ENCODE measurements around the gene STX2. TPM values are rescaled to one million over a fixed set of nuclear protein-coding genes. Genes with fewer than 3 reads are reported as not detected.

Gene STX2
- total RNA-seq, 4 donors from 2014 or later: 46.6 to 80.8 (median 49.1) TPM

DNA sequence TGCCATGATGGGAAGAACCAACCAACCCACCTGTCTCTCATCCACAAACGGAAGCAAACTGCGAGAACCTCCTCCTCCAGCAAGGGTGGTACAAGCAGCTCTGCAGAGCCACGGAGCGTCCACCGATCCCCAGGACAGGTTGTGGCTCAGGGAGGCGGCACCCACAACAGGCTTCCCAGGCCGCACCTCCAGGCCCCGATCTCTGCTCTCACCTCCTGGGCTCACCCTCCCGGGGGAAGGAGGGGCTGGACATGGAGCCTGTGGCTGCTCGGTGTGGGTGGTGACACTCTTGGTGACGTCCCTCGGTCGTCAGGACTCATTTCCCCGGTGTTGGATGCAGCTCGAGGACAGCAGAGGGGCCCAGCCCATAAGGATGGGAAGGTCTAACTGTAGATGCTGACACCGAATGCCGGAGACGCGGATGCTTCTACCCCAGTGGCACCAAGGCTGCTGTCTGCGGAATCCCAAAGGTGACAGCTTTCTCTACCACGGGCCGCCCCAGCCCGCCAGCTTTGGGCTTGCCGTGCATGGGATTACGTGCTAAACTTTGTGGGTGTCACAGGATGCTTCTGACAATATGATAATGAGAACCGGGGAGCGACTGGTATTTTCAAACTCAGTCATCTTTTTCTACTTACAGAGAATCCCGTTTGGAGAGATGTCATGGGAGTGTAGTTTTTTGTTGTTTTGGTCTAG is 58.0 kb downstream of the STX2 start:
- H3K36me3 ChIP-seq: peaks cover 6 to 53% (median 22%) of the 10 kb centered on the region in 4 donors
- no peaks in the 10 kb centered on the region for H3K27me3 ChIP-seq
- WGBS: 86% methylated on average over 28 of the region's 28 CpGs
- H3K9me3 ChIP-seq: peaks cover 0 to 14% (median 8%) of the 10 kb centered on the region in 4 donors
- no peak overlapping the region for H3K4me3 ChIP-seq
- H3K27ac ChIP-seq (replicated peaks in 1 of 4): no peak overlapping the region
- no peak for DNase-seq (ENCODE audit: extremely low spot score)
- TF ChIP-seq, protein P1, sequence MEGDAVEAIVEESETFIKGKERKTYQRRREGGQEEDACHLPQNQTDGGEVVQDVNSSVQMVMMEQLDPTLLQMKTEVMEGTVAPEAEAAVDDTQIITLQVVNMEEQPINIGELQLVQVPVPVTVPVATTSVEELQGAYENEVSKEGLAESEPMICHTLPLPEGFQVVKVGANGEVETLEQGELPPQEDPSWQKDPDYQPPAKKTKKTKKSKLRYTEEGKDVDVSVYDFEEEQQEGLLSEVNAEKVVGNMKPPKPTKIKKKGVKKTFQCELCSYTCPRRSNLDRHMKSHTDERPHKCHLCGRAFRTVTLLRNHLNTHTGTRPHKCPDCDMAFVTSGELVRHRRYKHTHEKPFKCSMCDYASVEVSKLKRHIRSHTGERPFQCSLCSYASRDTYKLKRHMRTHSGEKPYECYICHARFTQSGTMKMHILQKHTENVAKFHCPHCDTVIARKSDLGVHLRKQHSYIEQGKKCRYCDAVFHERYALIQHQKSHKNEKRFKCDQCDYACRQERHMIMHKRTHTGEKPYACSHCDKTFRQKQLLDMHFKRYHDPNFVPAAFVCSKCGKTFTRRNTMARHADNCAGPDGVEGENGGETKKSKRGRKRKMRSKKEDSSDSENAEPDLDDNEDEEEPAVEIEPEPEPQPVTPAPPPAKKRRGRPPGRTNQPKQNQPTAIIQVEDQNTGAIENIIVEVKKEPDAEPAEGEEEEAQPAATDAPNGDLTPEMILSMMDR (IDR thresholded peaks at IDR 0.05): no peak
- TF ChIP-seq POLR2AphosphoS5 (IDR thresholded peaks at IDR 0.05): no peak
- no peak for TF ChIP-seq POLR2A (IDR thresholded peaks at IDR 0.05; ENCODE audit: low read depth)
- TF ChIP-seq EP300 (IDR thresholded peaks at IDR 0.05): no peak
- intact Hi-C loops (cut with DNase I): no loop called here
- H3K4me1 ChIP-seq: peaks cover 10 to 12% (median 11%) of the 10 kb centered on the region in 4 donors

DNA sequence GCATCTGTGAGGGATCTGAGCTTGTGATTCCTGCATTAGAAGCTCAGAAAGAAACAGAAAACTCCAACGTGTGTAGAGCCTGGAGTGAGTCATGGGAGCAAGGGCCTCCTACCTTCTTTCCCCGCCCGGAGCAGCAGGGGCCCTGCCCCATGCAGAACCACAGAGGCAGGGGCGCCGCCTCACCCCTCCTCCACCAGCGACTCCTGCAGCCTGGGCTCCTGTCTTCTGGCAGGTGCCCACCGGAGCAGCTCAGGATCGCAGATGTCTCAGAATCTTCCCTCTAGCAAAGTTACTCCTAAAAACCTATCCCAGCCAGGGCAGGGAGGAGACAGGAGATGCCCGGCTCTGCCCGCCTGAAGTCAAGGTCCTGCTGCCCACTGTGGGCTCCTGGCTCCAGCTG is 58.7 kb downstream of the STX2 start:
- no peak for DNase-seq (ENCODE audit: extremely low spot score)
- peaks cover 0 to 7% (median 4%) of the 10 kb centered on the region in 4 donors for H3K9me3 ChIP-seq
- no peaks in the 10 kb centered on the region for H3K27me3 ChIP-seq
- peaks cover 6 to 46% (median 16%) of the 10 kb centered on the region in 4 donors for H3K36me3 ChIP-seq
- intact Hi-C loops (cut with DNase I): no loop called here
- H3K4me1 ChIP-seq: peaks cover 14 to 19% (median 16%) of the 10 kb centered on the region in 4 donors
- WGBS: 84% methylated on average over 5 of the region's 10 CpGs
- H3K4me3 ChIP-seq: no peak overlapping the region
- TF ChIP-seq POLR2AphosphoS5 (IDR thresholded peaks at IDR 0.05): no peak
- TF ChIP-seq, protein P1 (IDR thresholded peaks at IDR 0.05): no peak
- TF ChIP-seq POLR2A (IDR thresholded peaks at IDR 0.05; ENCODE audit: low read depth): no peak
- TF ChIP-seq EP300 (IDR thresholded peaks at IDR 0.05): no peak
- no peak overlapping the region for H3K27ac ChIP-seq (replicated peaks in 1 of 4)

DNA sequence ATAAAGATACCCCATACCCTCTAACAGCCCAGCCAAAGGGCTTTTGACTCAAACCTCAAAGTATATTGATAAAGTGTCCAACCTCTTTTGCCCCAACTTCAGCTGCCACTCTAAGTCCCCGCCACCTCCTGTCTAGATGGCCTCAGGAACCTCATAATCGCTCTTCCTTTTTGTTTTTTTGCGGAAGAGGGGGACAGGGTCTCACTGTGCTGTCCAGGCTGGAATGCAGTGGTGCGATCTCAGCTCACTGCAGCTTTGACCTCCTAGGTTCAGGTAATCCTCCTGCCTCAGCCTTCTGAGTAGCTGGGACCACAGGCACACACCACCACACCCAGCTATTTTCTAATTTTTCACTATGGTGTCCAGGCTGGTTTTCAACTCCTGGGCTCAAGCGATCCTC is 60.3 kb downstream of the STX2 start:
- DNase-seq (ENCODE audit: extremely low spot score): no peak
- Histone ChIP-seq H3K36me3 (peaks cover 6 to 31% (median 12%) of the 10 kb centered on the region in 4 donors), H3K27me3 (no peaks in the 10 kb centered on the region), H3K27ac (replicated peaks in 1 of 4) (no peak overlapping the region), H3K9me3 (no peaks in the 10 kb centered on the region), H3K4me1 (peaks cover 14 to 19% (median 16%) of the 10 kb centered on the region in 4 donors), H3K4me3 (no peak overlapping the region)
- TF ChIP-seq POLR2AphosphoS5 (IDR thresholded peaks at IDR 0.05) (no peak), EP300 (IDR thresholded peaks at IDR 0.05) (no peak), POLR2A (IDR thresholded peaks at IDR 0.05; ENCODE audit: low read depth) (no peak)
- TF ChIP-seq, protein P1 (IDR thresholded peaks at IDR 0.05): no peak
- intact Hi-C loops (cut with DNase I): no loop called here
- WGBS: 91% methylated on average over 5 of the region's 5 CpGs

DNA sequence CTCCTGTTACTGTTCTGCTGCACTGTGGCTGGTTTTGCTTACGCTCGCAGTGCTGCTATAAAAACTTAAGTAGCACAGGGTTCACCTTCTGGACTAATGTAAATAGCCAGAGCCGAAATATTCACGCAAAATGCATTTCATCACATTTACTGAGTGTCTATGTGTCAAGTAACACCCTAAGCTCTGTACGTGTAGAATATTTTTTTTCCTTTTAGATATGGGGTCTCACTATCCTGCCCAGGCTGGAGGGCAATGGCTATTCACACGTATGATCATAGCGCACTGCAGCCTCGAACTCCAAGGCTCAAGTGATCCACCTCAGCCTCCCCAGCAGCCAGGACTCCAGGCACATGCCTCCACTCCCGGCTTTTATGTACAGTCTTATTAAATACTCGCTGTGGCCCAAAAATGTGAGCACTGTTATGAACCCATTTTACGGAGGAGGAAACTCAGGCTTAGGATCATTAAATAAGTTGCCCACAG is 62.2 kb downstream of the STX2 start:
- peaks cover 14 to 19% (median 16%) of the 10 kb centered on the region in 4 donors for H3K4me1 ChIP-seq
- intact Hi-C loops (cut with DNase I): no loop called here

More for the DNA sequence above, 62.2 kb downstream of the STX2 start:
- no peak for DNase-seq (ENCODE audit: extremely low spot score)
- Histone ChIP-seq H3K36me3 (peaks cover 0 to 19% (median 8%) of the 10 kb centered on the region in 4 donors), H3K27ac (replicated peaks in 1 of 4) (no peak overlapping the region), H3K9me3 (no peaks in the 10 kb centered on the region), H3K27me3 (no peaks in the 10 kb centered on the region), H3K4me3 (peak overlapping the region; percentile 34 to 53 (median 42))
- WGBS: 62% methylated on average over 11 of the region's 11 CpGs
- TF ChIP-seq POLR2A (IDR thresholded peaks at IDR 0.05; ENCODE audit: low read depth) (no peak), POLR2AphosphoS5 (IDR thresholded peaks at IDR 0.05) (no peak), EP300 (IDR thresholded peaks at IDR 0.05) (no peak)
- TF ChIP-seq, protein P1 (IDR thresholded peaks at IDR 0.05): no peak

All from esophagus muscularis mucosa (tissue), 4 donors.